B cell (primary cell): Measurements from ENCODE around the gene GADD45G. TPM values are rescaled to one million over a fixed set of nuclear protein-coding genes. Genes with fewer than 3 reads are reported as not detected.

Experiments used
- ATAC-seq: fragments of 200-7000 bp; cut with Tn5 transposase; one replicate; pipeline ENCODE4 v1.10.0; 2021; ENCODE audit warnings: low read depth, mild to moderate bottlenecking, moderate number of reproducible peaks, moderate library complexity
- CTCF ChIA-PET: fragments of 350-600 bp; sonication (Branson Sonifier 250); formaldehyde crosslinking; loops from one replicate; lab custom pipeline; 2021; ENCODE audit warnings: antibody characterized with exemption, inconsistent platforms; lab: Charles Lee
- POLR2A ChIA-PET: fragments of 350-600 bp; sonication (Branson Sonifier 250); formaldehyde crosslinking; loops from one replicate; lab custom pipeline; 2021; ENCODE audit warnings: antibody characterized with exemption; lab: Charles Lee
- DNase-seq: peaks from one replicate; pipeline ENCODE4 v3.0.0; 2013
- H2AFZ ChIP-seq: 2 replicates; pipeline ENCODE4 v1.6.1; 2012; ENCODE audit warnings: mild to moderate bottlenecking, low read depth, low read length; ENCODE audit not compliant: insufficient read depth, poor library complexity, severe bottlenecking
- H3K27ac ChIP-seq, 2 donors: 1 replicate in 1 of 2; 2 replicates in 1 of 2; pipeline ENCODE4 v1.5.1; 2012 to 2013; ENCODE audit warnings: low read length in 2 of 2, mild to moderate bottlenecking in 2 of 2, moderate library complexity in 1 of 2
- H3K27me3 ChIP-seq, 4 experiments: fragments of 200-600 bp in 1 of 4; sonication (generic) in 1 of 4; replicated peaks in 1 of 4; 1 replicate in 2 of 4; 2 replicates in 2 of 4; pipeline versions ENCODE4 v1.6.1 to v1.7.0; 2013 to 2016; ENCODE audit warnings: low read length in 3 of 4, mild to moderate bottlenecking in 2 of 4, mixed read lengths in 1 of 4, moderate library complexity in 1 of 4; ENCODE audit not compliant: insufficient read depth in 4 of 4, control insufficient read depth in 3 of 4; ENCODE audit errors: control extremely low read depth in 1 of 4
- H3K36me3 ChIP-seq, 2 experiments: replicated peaks in 1 of 2; 1 replicate in 1 of 2; 2 replicates in 1 of 2; pipeline versions ENCODE4 v1.6.1 to v1.7.1; 2013; ENCODE audit warnings: low read length in 1 of 2; ENCODE audit not compliant: insufficient read depth in 2 of 2, control insufficient read depth in 1 of 2; ENCODE audit errors: control extremely low read depth in 1 of 2, extremely low read depth in 1 of 2
- H3K4me1 ChIP-seq, 2 donors: fragments of 200-600 bp in 1 of 2; sonication (generic) in 1 of 2; 1 replicate in 1 of 2; 2 replicates in 1 of 2; pipeline versions ENCODE4 v1.5.1 to v1.6.1; 2013 to 2017; ENCODE audit warnings: low read length in 2 of 2; ENCODE audit not compliant: control insufficient read depth in 2 of 2, insufficient read depth in 2 of 2
- H3K4me2 ChIP-seq: replicated peaks from 2 replicates; pipeline ENCODE3; 2012; ENCODE audit warnings: mild to moderate bottlenecking, low read depth, low read length; ENCODE audit not compliant: poor library complexity, severe bottlenecking
- H3K4me3 ChIP-seq, 5 experiments: fragments of 200-600 bp in 1 of 5; sonication (generic) in 1 of 5; 1 replicate in 3 of 5; 2 replicates in 2 of 5; pipeline versions ENCODE4 v1.5.1 to v1.7.0; 2011 to 2016; ENCODE audit warnings: low read length in 4 of 5, mild to moderate bottlenecking in 4 of 5, low read depth in 2 of 5, control low read depth in 1 of 5, moderate library complexity in 1 of 5; ENCODE audit not compliant: insufficient read depth in 1 of 5; ENCODE audit errors: control extremely low read depth in 1 of 5, extremely low read depth in 1 of 5
- H3K79me2 ChIP-seq: fragments of 200-600 bp; sonication (generic); one replicate; pipeline ENCODE4 v1.6.0; 2016; ENCODE audit warnings: low read length; ENCODE audit not compliant: control insufficient read depth, insufficient read depth
- H3K9ac ChIP-seq: fragments of 200-600 bp; sonication (generic); 2 replicates; pipeline ENCODE4 v1.6.1; 2017; ENCODE audit warnings: mild to moderate bottlenecking, low read length, moderate library complexity
- H3K9me3 ChIP-seq, 3 donors: one replicate each; pipeline versions ENCODE4 v1.6.1 to v1.7.1; 2013; ENCODE audit warnings: low read length in 2 of 3; ENCODE audit not compliant: control insufficient read depth in 2 of 3, insufficient read depth in 1 of 3; ENCODE audit errors: control extremely low read depth in 1 of 3
- H4K20me1 ChIP-seq: 2 replicates; pipeline ENCODE4 v1.6.0; 2012; ENCODE audit warnings: mild to moderate bottlenecking, low read length; ENCODE audit not compliant: insufficient read depth, control insufficient read depth, poor library complexity, severe bottlenecking
- H3K27ac Mint-ChIP-seq: one replicate; pipeline ENCODE4 v1.8.0; 2021; ENCODE audit warnings: mixed read lengths
- H3K27me3 Mint-ChIP-seq: one replicate; pipeline ENCODE4 v1.8.0; 2021; ENCODE audit warnings: mixed read lengths
- H3K4me1 Mint-ChIP-seq: one replicate; pipeline ENCODE4 v1.8.0; 2021; ENCODE audit warnings: mixed read lengths
- H3K4me3 Mint-ChIP-seq: one replicate; pipeline ENCODE4 v1.8.0; 2021; ENCODE audit warnings: mixed read lengths
- H3K9me3 Mint-ChIP-seq: one replicate; pipeline ENCODE4 v1.8.0; 2022; ENCODE audit warnings: mixed read lengths; ENCODE audit not compliant: insufficient read depth
- CTCF ChIP-seq: fragments of 200-600 bp; IDR thresholded peaks from one replicate; pipeline ENCODE4 v1.8.0; 2022; ENCODE audit warnings: antibody characterized with exemption, mild to moderate bottlenecking
- EZH2 ChIP-seq: IDR thresholded peaks from 2 replicates; pipeline ENCODE4 v1.6.1; 2012; ENCODE audit warnings: borderline replicate concordance, low read depth, mild to moderate bottlenecking, moderate library complexity, low read length; ENCODE audit not compliant: insufficient read depth, poor library complexity, severe bottlenecking
- WGBS: methylation state at CpG from one replicate; pipeline ENCODE4 v1.1.5; 2013; ENCODE audit warnings: missing lambda C conversion rate; ENCODE audit not compliant: insufficient coverage; 5-methylcytosine and 5-hydroxymethylcytosine counted together
- intact Hi-C: fragments of 100-400 bp; cut with micrococcal nuclease; formaldehyde crosslinking; loops from one replicate; pipeline ENCODE4 v1.10.0; 2022
- polyA plus RNA-seq: library from polyadenylated mRNA; depleted of rRNA; stranded (reverse); fragments of >200 nt; gene quantifications from 2 replicates; pipeline ENCODE4 v1.2.3, GENCODE V29; 2012
- total RNA-seq, 2 donors: library from RNA; stranded (reverse); fragments of 120-200 nt in 1 of 2; gene quantifications; 1 replicate in 1 of 2; 2 replicates in 1 of 2; pipeline versions ENCODE4 v1.2.3 to v1.2.4, GENCODE V29; 2013 to 2022

GADD45G gene
- total and polyA plus RNA-seq, 2 donors (not counting 1 experiment from before 2014, with no cell fraction given): 4.3 to 5.9 TPM

- TF ChIP-seq CTCF (no peak), EZH2 (no peak)
- CTCF ChIA-PET: interaction anchor here (2.0 kb wide), 1 partner anchor 23 kb away, joined by 5 read pairs; no protein-coding TSS in a partner anchor
- ATAC-seq: no peak
These were observed 19.2 kb downstream of the GADD45G start for GRCh38 chr9:89623925-89624420.

GRCh38 chr9:89625721-89626687 lies 21.2 kb downstream of the GADD45G start:
- WGBS: 93% methylated on average over 14 of the region's 14 CpGs

More at GRCh38 chr9:89623925-89624420, 19.2 kb downstream of the GADD45G start:
- Mint-ChIP-seq H3K9me3 (no peaks in the 10 kb centered on the region), H3K4me1 (no peaks in the 10 kb centered on the region), H3K4me3 (no peak overlapping the region), H3K27ac (no peak overlapping the region), H3K27me3 (peaks cover 7% of the 10 kb centered on the region)
- Histone ChIP-seq H2AFZ (no peak overlapping the region), H3K27ac (no peak overlapping the region), H4K20me1 (no peaks in the 10 kb centered on the region), H3K79me2 (no peaks in the 10 kb centered on the region), H3K27me3 (peaks cover 0 to 8% (median 3%) of the 10 kb centered on the region in 4 experiments), H3K4me3 (no peak overlapping the region), H3K4me1 (no peaks in the 10 kb centered on the region), H3K4me2 (no peak overlapping the region), H3K9me3 (peaks cover 0 to 3% (median 0%) of the 10 kb centered on the region in 3 donors), H3K9ac (no peak overlapping the region), H3K36me3 (no peaks in the 10 kb centered on the region)
- 41% methylated on average over 11 of the region's 11 CpGs for WGBS
- intact Hi-C loops: no loop called here
- DNase-seq: no peak
- POLR2A ChIA-PET: no interaction called here

More at GRCh38 chr9:89625721-89626687, 21.2 kb downstream of the GADD45G start:
- intact Hi-C loops: no loop called here
- Mint-ChIP-seq H3K4me1 (no peaks in the 10 kb centered on the region), H3K27me3 (peaks cover 7% of the 10 kb centered on the region), H3K9me3 (no peaks in the 10 kb centered on the region), H3K27ac (no peak overlapping the region), H3K4me3 (no peak overlapping the region)
- Histone ChIP-seq H2AFZ (no peak overlapping the region), H3K4me3 (no peak overlapping the region), H3K27ac (no peak overlapping the region), H3K4me2 (no peak overlapping the region), H3K36me3 (no peaks in the 10 kb centered on the region), H4K20me1 (no peaks in the 10 kb centered on the region), H3K9me3 (peaks cover 0 to 3% (median 0%) of the 10 kb centered on the region in 3 donors), H3K79me2 (no peaks in the 10 kb centered on the region), H3K9ac (no peak overlapping the region), H3K27me3 (peaks cover 0 to 8% (median 3%) of the 10 kb centered on the region in 4 experiments), H3K4me1 (no peaks in the 10 kb centered on the region)
- CTCF ChIA-PET: interaction anchor here (1.1 kb wide), 2 partner anchors 51 to 477 kb away, joined by 3 read pairs; no protein-coding TSS in a partner anchor
- ATAC-seq (no peak), DNase-seq (no peak)
- POLR2A ChIA-PET: no interaction called here
- TF ChIP-seq EZH2 (no peak), CTCF (no peak)
